Measurements from ENCODE around the gene GPR180.

GPR180 gene
- long read RNA-seq, full-length matches to known transcripts, result 70 of 119 reads
- long read RNA-seq, partial matches to known transcripts, result 2 of 119 reads
- long read RNA-seq, other reads (novel, unspliced or antisense), result 47 of 119 reads

- peak; percentile 93 to 99 for DNase-seq (ENCODE audit: low read depth in 1 of 2, low spot score in 1 of 2)
- no peaks in the 10 kb centered on the region for H3K27me3 ChIP-seq (ENCODE audit: insufficient read depth, poor library complexity, severe bottlenecking)
- H3K27ac ChIP-seq (replicated peaks), result peak within 1 kb of the TSS; percentile 64
- TF ChIP-seq REST (IDR thresholded peaks at IDR 0.05; ENCODE audit: insufficient replicate concordance, low read depth) (peak; percentile 15), GABPA (IDR thresholded peaks at IDR 0.05; ENCODE audit: low read depth) (peak; percentile 66), SPI1 (IDR thresholded peaks at IDR 0.05; ENCODE audit: borderline replicate concordance, low read depth) (no peak), POLR2AphosphoS5 (IDR thresholded peaks at IDR 0.05; ENCODE audit: low read depth) (peak; percentile 30; the same call in 1 of the 2 replicates)
- TF ChIP-seq, protein P1, sequence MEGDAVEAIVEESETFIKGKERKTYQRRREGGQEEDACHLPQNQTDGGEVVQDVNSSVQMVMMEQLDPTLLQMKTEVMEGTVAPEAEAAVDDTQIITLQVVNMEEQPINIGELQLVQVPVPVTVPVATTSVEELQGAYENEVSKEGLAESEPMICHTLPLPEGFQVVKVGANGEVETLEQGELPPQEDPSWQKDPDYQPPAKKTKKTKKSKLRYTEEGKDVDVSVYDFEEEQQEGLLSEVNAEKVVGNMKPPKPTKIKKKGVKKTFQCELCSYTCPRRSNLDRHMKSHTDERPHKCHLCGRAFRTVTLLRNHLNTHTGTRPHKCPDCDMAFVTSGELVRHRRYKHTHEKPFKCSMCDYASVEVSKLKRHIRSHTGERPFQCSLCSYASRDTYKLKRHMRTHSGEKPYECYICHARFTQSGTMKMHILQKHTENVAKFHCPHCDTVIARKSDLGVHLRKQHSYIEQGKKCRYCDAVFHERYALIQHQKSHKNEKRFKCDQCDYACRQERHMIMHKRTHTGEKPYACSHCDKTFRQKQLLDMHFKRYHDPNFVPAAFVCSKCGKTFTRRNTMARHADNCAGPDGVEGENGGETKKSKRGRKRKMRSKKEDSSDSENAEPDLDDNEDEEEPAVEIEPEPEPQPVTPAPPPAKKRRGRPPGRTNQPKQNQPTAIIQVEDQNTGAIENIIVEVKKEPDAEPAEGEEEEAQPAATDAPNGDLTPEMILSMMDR (IDR thresholded peaks at IDR 0.05; ENCODE audit: insufficient read depth, low read length), result no peak
- peak within 1 kb of the TSS; percentile 96 for H3K4me3 ChIP-seq (replicated peaks; ENCODE audit: insufficient read depth, low read length)
These were observed at the start of gene GPR180 for GRCh38 chr13:94601446-94602431. Gene GPR180 (plus strand): TSS chr13:94601857. CDS start chr13:94601928, 71 bp downstream.

DNA sequence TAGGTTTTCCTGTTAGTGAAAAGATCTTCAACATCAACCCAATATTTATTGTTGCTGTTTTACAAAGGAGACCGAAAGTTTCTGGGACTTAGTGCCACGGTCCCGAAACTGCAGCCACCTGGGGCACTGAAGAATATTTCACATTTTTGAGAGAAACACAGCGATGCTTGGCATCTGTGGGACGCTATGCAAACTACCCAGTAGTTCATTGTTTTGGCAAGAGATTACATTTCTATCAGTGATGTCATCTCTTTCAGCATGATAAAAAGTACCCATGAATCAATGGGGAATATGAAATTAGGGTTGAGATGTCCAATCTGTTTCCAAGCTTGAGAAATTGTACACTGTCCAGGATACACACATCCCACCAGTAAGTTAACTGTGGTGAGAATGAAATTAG lies 49.6 kb upstream of the GPR180 start:
- Histone ChIP-seq H3K4me3 (replicated peaks; ENCODE audit: insufficient read depth, low read length) (no peak overlapping the region), H3K27me3 (ENCODE audit: insufficient read depth, poor library complexity, severe bottlenecking) (no peaks in the 10 kb centered on the region), H3K27ac (replicated peaks) (no peak overlapping the region)
- TF ChIP-seq, protein P1 (IDR thresholded peaks at IDR 0.05; ENCODE audit: insufficient read depth, low read length), result no peak
- TF ChIP-seq REST (IDR thresholded peaks at IDR 0.05; ENCODE audit: insufficient replicate concordance, low read depth) (no peak), GABPA (IDR thresholded peaks at IDR 0.05; ENCODE audit: low read depth) (no peak), SPI1 (IDR thresholded peaks at IDR 0.05; ENCODE audit: borderline replicate concordance, low read depth) (no peak), POLR2AphosphoS5 (IDR thresholded peaks at IDR 0.05; ENCODE audit: low read depth) (no peak)
- no peak for DNase-seq (ENCODE audit: low read depth in 1 of 2, low spot score in 1 of 2)

DNA sequence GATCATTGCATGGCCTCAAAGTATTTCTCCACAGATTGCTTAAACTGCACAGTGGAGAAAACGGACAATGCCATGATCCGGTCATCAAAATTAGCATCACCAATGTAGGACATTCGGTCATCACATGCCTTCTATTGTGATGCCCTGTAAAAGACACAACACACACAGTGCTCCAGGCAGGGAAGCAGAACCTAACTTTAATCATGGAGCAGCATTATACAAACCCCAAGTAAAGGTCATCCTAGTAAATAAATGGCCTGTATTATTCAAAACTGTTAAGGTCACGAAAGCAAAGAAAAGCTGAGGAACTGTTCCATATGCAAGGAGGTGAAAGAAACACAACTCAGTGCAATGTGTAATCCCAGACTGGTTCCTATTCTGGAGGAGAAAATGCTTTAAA lies 47.9 kb upstream of the GPR180 start:
- no peak for DNase-seq (ENCODE audit: low read depth in 1 of 2, low spot score in 1 of 2)
- H3K27me3 ChIP-seq (ENCODE audit: insufficient read depth, poor library complexity, severe bottlenecking), result no peaks in the 10 kb centered on the region
- no peak overlapping the region for H3K27ac ChIP-seq (replicated peaks)
- TF ChIP-seq POLR2AphosphoS5 (IDR thresholded peaks at IDR 0.05; ENCODE audit: low read depth), result no peak
- no peak for TF ChIP-seq GABPA (IDR thresholded peaks at IDR 0.05; ENCODE audit: low read depth)
- TF ChIP-seq, protein P1 (IDR thresholded peaks at IDR 0.05; ENCODE audit: insufficient read depth, low read length), result no peak
- no peak for TF ChIP-seq SPI1 (IDR thresholded peaks at IDR 0.05; ENCODE audit: borderline replicate concordance, low read depth)
- TF ChIP-seq REST (IDR thresholded peaks at IDR 0.05; ENCODE audit: insufficient replicate concordance, low read depth), result no peak
- no peak overlapping the region for H3K4me3 ChIP-seq (replicated peaks; ENCODE audit: insufficient read depth, low read length)

Measured in HL-60 (cell line).